GM19438 (cell line): ENCODE measurements around the gene NYAP1.
"Not testable (repeated sequence)": the region's sequence is repeated elsewhere in the genome, so short reads cannot be mapped to it uniquely, and the experiment has no call there.

Experiments used
- ATAC-seq: cut with Tn5 transposase; IDR thresholded peaks from one replicate; pipeline ENCODE4 v1.9.1; 2021; ENCODE audit warnings: low read depth; ENCODE audit not compliant: unreplicated experiment

NYAP1 gene

DNA sequence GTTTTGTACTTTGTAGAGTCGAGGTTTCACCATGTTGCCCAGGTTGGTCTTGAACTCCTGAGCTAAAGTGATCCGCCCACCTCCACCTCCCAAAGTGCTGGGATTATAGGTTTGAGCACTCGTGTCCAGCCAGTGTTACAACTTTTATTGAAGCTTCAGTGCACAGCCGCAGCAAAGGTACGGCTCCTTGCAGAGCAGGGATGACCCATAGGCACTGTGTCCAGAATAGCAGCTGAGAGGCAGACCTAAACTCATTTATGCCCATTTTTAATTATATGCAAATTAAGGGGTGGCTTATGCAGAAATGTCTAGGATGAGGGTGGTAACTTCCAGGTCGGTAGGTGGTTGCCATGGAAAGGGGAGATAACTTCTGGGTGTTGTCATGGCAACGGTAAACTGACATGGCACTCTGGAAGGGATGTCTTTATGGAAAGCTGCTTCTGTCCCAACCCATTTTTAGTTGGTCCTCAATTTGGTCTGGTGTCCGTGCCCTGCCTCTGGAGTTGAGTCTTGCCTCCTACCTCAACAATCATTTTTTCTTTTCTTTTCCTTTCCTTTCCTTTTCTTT is 22.7 kb downstream of the NYAP1 start:
- no peak for ATAC-seq

DNA sequence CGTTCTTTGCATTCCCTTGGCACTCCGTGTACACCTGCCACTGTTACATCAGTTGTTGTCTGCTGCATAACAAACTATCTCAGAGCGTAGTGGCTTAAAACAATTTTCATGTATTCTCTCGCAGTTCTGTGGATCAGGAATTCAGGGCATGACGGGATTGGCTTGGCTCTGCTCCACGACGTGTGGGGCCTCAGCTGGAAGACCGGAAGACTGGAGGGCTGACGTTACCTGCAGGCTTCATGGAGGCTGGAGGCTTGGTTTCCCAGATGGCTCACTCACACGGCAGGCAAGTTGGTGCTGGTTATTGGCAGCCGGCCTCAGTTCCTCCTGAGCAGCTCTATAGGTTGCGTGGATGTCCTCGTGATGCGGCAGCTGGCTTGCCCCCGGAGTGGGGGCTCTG is 25.5 kb downstream of the NYAP1 start:
- no peak for ATAC-seq

- ATAC-seq = no peak
These were observed 26.9 kb downstream of the NYAP1 start for GRCh38 chr7:100510437-100511239.

DNA sequence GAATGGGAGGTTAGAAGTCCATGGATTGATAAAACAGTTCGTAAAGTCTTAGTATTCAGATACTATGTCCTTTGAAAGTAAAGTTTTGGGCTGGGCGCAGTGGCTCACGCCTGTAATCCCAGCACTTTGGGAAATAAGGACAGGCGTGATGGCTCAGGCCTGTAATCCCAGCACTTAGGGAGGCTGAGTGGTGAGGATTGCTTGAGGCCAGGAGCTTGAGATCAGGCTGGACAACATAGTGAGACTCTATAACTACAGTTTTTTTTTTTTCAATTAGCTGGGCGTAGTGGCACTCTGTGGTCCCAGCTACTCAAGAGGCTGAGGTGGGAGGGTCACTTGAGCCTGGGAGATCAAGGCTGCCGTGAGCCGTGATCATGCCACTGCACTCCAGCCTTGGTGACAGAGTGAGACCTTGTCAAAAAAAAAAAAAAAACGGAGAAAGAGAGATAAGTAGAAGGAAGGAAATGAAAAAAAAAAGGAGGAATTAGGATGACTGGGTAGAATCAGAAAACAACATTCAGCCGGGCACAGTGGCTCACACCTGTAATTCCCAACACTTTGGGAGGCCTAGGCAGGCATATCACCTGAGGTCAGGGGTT is 29.6 kb downstream of the NYAP1 start:
- ATAC-seq = no peak

DNA sequence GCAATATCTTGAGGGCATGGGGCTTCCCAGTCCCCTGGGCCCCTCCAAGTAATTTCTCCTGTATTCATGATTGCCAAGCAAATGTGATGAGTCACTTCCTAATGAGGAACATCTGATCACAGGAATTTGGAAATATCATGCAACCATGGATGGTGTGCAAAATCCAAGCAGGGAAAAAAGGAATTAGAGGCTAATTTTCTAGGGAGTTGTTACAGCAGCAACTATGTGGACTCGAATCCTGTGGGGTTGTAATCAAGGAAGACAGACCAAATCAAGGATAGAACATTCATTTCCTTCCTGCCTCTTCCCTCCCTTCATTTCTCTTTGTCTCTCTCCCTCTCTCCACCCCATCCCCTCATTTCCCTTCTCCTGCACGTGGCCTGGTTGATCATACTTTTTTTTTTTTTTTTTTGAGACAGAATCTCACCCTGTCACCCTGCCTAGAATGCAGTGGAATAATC is 31.4 kb downstream of the NYAP1 start:
- no peak for ATAC-seq

DNA sequence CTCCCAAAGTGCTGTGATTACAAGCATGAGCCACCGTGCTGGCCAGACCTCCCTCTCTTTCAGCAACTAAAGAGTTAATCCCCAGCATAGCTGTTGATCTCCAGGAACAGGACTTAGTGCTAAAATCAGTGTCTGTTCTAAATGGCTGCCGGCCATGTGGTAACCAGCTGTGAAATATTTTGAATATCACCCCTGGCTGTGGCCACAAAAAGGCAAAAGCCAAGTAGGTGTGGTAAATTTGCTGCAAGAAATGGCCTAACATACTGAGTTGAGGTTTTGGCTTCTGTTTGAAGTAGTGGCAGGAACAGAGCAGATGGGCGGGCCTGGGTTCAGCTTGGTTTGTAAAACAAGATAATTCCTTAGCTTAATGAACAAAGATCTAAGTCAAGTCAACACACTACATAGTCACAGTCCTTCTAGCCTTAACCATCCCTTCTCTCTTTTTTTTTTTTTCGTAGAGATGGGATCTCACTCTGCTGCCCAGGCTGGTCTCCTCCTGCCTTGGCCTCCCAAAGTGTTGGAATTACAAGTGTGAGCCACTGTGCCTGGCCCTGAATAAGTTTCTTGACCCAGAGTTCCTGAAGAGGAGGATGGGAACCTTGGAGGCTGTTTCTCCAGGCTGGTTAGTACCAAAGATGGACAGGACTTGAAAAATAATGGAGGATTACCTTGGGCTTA is 32.5 kb downstream of the NYAP1 start:
- ATAC-seq = no peak

- no peak for ATAC-seq
These were observed 33.6 kb downstream of the NYAP1 start for GRCh38 chr7:100517305-100517704.

DNA sequence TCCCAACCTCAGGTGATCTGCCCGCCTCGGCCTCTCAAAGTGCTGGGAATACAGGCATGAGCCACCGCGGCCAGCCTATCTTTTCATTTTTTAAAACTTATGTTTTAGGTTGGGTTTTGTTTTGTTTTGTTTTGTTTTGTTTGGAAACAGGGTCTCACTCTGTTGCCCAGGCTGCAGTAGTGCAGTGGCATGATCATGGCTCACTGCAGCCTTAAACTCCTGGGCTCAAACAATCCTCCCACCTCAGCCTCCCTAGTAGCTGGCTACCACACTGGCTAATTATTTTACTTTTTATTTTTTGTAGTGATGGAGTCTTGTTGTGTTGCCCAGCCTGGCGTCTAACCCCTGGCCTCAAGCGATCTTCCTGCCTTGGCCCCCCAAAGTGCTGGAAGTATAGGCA is 35.9 kb downstream of the NYAP1 start:
- ATAC-seq = no peak

DNA sequence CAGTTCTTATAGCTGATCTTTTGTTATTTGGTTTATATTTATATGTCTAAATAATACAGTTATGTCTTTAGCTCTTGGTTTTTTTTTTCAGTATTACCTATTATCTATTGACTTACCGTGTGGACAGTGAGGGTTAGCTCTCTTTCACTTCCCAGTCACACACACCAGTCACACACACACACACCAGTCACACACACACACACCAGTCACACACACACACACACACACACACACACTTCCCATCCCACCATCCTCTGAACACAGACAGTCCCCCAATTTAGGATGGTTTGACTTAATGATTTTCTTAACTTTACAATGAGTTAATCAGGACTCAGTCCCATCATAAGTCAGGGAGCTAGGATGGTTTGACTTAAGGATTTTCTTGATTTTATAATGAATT is 36.4 kb downstream of the NYAP1 start:
- ATAC-seq = no peak

GRCh38 chr7:100521076-100521475 is 37.3 kb downstream of the NYAP1 start:
- no peak for ATAC-seq

GRCh38 chr7:100521909-100522593 is 38.3 kb downstream of the NYAP1 start:
- ATAC-seq = not testable (repeated sequence)

- not testable (repeated sequence) for ATAC-seq
These were observed 39.5 kb downstream of the NYAP1 start for GRCh38 chr7:100523192-100523591.

DNA sequence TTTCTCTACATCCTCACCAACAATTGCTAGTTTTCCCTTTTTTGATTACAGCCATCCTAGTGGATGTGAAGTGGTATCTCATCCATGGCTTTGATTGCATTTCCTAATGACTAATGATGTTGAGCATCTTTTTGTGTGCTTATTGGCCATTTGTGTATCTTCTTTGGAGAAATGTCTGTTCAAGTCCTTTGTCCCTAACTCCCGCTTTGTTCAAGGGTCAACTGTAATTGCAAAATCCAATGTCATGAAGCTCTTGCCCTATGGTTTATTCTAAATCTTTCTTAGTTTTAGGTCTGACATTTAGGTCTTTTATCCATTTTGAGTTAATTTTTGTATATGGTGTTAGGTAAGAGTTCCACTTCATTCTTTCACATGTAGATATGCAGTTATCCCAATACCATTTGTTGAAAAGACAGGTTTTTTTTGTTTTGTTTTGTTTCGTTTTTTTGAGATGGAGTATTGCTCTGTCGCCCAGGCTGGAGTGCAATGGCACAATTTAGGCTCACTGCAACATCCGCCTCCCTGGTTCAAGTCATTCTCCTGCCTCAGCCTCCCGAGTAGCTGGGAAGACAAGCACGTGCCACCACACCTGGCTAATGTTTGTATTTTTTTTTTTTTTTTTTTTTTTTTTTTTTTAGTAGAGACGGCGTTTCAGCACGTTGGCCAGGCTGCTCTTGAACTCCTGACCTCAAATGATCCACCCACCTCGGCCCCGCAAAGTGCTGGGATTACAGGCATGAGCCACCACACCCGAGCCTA is 44.6 kb downstream of the NYAP1 start:
- ATAC-seq = not testable (repeated sequence)

DNA sequence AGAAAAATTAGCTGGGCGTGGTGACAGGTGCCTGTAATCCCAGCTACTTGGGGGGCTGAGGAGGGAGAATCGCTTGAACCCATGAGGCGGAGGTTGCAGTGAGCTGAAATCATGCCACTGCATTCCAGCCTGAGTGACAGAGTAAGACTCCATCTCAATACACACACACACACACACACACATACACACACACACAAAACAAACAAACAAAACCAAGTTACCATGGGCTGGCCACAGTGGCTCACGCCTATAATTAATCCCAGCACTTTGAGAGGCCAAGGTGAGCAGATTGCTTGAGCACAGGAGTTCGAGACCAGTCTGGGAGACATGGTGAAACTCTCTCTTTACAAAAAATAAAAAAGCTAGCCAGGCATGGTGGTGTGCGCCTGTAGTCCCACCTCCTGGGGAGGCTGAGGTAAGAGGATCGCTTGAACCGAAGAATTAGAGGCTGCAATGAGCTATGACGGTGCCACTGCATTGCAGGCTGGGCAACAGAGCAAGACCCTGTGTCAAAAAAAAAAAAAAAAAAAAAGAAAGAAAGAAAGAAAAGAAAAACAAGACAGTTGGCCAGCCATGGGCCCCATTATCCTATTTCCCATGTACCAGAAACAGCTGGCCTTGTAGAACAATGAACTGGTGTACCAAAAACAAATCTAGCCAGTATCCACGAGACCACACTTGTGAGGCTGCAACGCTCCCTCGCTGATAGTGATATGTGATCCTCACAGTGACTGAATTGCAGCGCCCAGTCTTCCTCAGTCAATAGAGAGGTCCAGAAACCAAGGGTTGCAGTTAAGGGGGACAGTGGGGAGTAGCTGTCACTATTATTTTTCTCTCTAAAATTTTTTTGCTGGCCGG is 48.7 kb downstream of the NYAP1 start:
- ATAC-seq = no peak

GRCh38 chr7:100535982-100536381 is 52.3 kb downstream of the NYAP1 start:
- not testable (repeated sequence) for ATAC-seq

GRCh38 chr7:100536695-100537094 is 53.0 kb downstream of the NYAP1 start:
- ATAC-seq = not testable (repeated sequence)

GRCh38 chr7:100538348-100538653 is 54.6 kb downstream of the NYAP1 start:
- ATAC-seq = no peak

- peak; percentile 93 for ATAC-seq
These were observed 55.1 kb downstream of the NYAP1 start, which contains the start of gene AGFG2 for GRCh38 chr7:100538654-100539435. TSS of gene AGFG2 (plus strand) at chr7:100539203. CDS start at chr7:100539347, 144 bp downstream.
